HEK293 (cell line): ENCODE results near the gene FGR.

Experiments used
- PATZ1 ChIP-seq: fragments of 450-650 bp; formaldehyde crosslinking; IDR thresholded peaks from 2 replicates; pipeline ENCODE4 v1.5.1; 2016; ENCODE audit warnings: missing biosample characterization, missing genetic modification characterization
- WT1 ChIP-seq: fragments of 450-650 bp; formaldehyde crosslinking; IDR thresholded peaks from 2 replicates; pipeline ENCODE4 v1.5.1; 2016; ENCODE audit warnings: missing biosample characterization, missing genetic modification characterization
- ZBTB6 ChIP-seq: fragments of 450-650 bp; formaldehyde crosslinking; IDR thresholded peaks from 2 replicates; pipeline ENCODE4 v1.5.1; 2017; ENCODE audit warnings: missing biosample characterization, missing genetic modification characterization
- ZBTB8A ChIP-seq: fragments of 450-650 bp; formaldehyde crosslinking; IDR thresholded peaks from 2 replicates; pipeline ENCODE4 v1.5.1; 2016; ENCODE audit warnings: missing biosample characterization, missing genetic modification characterization
- ZEB2 ChIP-seq: fragments of 450-650 bp; formaldehyde crosslinking; IDR thresholded peaks from 2 replicates; pipeline ENCODE4 v1.5.1; 2016; ENCODE audit warnings: missing biosample characterization, missing genetic modification characterization
- ZNF2 ChIP-seq: fragments of 450-650 bp; formaldehyde crosslinking; IDR thresholded peaks from 2 replicates; pipeline ENCODE4 v1.5.1; 2016; ENCODE audit warnings: missing biosample characterization, missing genetic modification characterization
- ZNF202 ChIP-seq: fragments of 450-650 bp; formaldehyde crosslinking; IDR thresholded peaks from 2 replicates; pipeline ENCODE4 v1.5.1; 2016; ENCODE audit warnings: missing biosample characterization, missing genetic modification characterization, borderline replicate concordance
- ZNF514 ChIP-seq: fragments of 450-650 bp; formaldehyde crosslinking; IDR thresholded peaks from 2 replicates; pipeline ENCODE4 v1.5.1; 2016; ENCODE audit warnings: missing biosample characterization, missing genetic modification characterization
- ZNF639 ChIP-seq: fragments of 450-650 bp; formaldehyde crosslinking; IDR thresholded peaks from 2 replicates; pipeline ENCODE4 v1.5.1; 2016; ENCODE audit warnings: missing biosample characterization, missing genetic modification characterization
- ZSCAN23 ChIP-seq: fragments of 450-650 bp; formaldehyde crosslinking; IDR thresholded peaks from 2 replicates; pipeline ENCODE4 v1.5.1; 2016; ENCODE audit warnings: missing biosample characterization, missing genetic modification characterization
- TF ChIP-seq, protein P1 (sequence below): fragments of 450-650 bp; formaldehyde crosslinking; IDR thresholded peaks from 2 replicates; pipeline ENCODE4 v1.5.1; 2016; ENCODE audit warnings: missing biosample characterization, missing genetic modification characterization, low read depth
- TF ChIP-seq, protein P2 (sequence below): fragments of 450-650 bp; formaldehyde crosslinking; conservative IDR thresholded peaks from 2 replicates; pipeline ENCODE4 v1.5.1; 2016; ENCODE audit warnings: low read depth, missing biosample characterization, missing genetic modification characterization
- TF ChIP-seq, protein P3 (sequence below): fragments of 450-650 bp; formaldehyde crosslinking; IDR thresholded peaks from 2 replicates; pipeline ENCODE4 v1.5.1; 2017; ENCODE audit warnings: missing biosample characterization, missing genetic modification characterization

Gene FGR

GRCh38 chr1:27605796-27606707, 28.9 kb downstream of the FGR start (continued):
- TF ChIP-seq ZBTB6 (tag by site-specific recombination) (no peak), ZNF2 (tag by site-specific recombination) (peak; percentile 61; the same call in 1 of the 2 replicates), ZNF514 (no peak), ZNF639 (tag by site-specific recombination) (no peak), ZBTB8A (tag by site-specific recombination) (0 out of 2 replicates have a peak, but pooled peaks have one; percentile 27), ZSCAN23 (tag by site-specific recombination) (no peak), WT1 (tag by site-specific recombination) (no peak), PATZ1 (tag by site-specific recombination) (peak; percentile 84), ZEB2 (0 out of 2 replicates have a peak, but pooled peaks have one; percentile 32), ZNF202 (tag by site-specific recombination) (no peak)
- TF ChIP-seq, protein P1, sequence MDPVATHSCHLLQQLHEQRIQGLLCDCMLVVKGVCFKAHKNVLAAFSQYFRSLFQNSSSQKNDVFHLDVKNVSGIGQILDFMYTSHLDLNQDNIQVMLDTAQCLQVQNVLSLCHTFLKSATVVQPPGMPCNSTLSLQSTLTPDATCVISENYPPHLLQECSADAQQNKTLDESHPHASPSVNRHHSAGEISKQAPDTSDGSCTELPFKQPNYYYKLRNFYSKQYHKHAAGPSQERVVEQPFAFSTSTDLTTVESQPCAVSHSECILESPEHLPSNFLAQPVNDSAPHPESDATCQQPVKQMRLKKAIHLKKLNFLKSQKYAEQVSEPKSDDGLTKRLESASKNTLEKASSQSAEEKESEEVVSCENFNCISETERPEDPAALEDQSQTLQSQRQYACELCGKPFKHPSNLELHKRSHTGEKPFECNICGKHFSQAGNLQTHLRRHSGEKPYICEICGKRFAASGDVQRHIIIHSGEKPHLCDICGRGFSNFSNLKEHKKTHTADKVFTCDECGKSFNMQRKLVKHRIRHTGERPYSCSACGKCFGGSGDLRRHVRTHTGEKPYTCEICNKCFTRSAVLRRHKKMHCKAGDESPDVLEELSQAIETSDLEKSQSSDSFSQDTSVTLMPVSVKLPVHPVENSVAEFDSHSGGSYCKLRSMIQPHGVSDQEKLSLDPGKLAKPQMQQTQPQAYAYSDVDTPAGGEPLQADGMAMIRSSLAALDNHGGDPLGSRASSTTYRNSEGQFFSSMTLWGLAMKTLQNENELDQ (tag by site-specific recombination): no peak
- TF ChIP-seq, protein P2, sequence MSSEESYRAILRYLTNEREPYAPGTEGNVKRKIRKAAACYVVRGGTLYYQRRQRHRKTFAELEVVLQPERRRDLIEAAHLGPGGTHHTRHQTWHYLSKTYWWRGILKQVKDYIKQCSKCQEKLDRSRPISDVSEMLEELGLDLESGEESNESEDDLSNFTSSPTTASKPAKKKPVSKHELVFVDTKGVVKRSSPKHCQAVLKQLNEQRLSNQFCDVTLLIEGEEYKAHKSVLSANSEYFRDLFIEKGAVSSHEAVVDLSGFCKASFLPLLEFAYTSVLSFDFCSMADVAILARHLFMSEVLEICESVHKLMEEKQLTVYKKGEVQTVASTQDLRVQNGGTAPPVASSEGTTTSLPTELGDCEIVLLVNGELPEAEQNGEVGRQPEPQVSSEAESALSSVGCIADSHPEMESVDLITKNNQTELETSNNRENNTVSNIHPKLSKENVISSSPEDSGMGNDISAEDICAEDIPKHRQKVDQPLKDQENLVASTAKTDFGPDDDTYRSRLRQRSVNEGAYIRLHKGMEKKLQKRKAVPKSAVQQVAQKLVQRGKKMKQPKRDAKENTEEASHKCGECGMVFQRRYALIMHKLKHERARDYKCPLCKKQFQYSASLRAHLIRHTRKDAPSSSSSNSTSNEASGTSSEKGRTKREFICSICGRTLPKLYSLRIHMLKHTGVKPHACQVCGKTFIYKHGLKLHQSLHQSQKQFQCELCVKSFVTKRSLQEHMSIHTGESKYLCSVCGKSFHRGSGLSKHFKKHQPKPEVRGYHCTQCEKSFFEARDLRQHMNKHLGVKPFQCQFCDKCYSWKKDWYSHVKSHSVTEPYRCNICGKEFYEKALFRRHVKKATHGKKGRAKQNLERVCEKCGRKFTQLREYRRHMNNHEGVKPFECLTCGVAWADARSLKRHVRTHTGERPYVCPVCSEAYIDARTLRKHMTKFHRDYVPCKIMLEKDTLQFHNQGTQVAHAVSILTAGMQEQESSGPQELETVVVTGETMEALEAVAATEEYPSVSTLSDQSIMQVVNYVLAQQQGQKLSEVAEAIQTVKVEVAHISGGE (tag by site-specific recombination): 0 out of 2 replicates have a peak, but pooled peaks have one; percentile 9
- TF ChIP-seq, protein P3, sequence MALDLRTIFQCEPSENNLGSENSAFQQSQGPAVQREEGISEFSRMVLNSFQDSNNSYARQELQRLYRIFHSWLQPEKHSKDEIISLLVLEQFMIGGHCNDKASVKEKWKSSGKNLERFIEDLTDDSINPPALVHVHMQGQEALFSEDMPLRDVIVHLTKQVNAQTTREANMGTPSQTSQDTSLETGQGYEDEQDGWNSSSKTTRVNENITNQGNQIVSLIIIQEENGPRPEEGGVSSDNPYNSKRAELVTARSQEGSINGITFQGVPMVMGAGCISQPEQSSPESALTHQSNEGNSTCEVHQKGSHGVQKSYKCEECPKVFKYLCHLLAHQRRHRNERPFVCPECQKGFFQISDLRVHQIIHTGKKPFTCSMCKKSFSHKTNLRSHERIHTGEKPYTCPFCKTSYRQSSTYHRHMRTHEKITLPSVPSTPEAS (tag by site-specific recombination): 0 out of 2 replicates have a peak, but pooled peaks have one; percentile 37
